Measurements from ENCODE around the gene ATG7.
A peak's percentile ranks its signal among the peaks of the same experiment; 100 is the strongest.

ATG7 gene

DNA sequence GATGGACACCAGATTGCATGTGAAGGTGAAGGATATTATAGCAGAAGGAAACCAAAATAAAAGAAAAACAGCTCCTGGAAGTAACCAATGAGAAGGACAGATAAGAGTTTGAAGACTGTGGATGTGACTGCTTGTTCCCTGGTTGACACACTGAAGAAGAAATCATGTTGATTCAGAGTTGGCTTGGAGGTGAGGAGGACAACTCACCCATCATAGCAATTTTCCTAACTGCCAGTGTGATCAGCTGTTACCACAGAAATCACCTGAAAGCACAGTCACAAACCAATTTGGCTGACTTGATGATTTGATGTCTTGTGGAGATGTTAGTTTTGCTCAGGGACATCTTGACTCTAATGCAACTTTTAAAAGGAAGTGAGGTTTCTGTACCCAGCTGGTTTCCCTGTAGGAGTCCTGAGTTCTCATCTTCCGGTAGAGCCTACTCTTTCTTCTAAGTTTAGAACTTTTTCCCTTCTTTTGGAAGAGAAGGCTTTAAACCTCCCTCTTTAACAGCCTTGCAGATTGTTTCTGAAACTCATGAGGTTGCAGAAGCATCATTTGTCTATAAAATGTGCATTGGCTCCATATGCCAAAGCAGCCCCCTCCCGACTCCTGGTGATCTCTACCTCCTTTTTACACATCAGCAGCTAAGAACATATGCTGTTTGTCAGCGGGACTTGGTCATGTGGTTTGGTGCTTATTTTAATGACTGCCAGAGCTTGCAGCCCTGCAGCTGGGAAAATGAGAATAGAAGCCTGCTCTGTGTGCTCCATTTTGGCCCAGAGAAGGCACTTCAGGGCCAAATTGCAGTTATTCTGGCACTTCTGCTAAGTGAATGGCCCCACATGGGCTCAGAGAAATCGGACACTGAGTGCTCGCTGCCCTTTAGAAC is 10.3 kb downstream of the ATG7 start:
- H3K4me3 ChIP-seq (replicated peaks in 1 of 2; ENCODE audit: low read depth in 2 of 2, low read length in 2 of 2) = no peak overlapping the region
- TF ChIP-seq, protein P1, sequence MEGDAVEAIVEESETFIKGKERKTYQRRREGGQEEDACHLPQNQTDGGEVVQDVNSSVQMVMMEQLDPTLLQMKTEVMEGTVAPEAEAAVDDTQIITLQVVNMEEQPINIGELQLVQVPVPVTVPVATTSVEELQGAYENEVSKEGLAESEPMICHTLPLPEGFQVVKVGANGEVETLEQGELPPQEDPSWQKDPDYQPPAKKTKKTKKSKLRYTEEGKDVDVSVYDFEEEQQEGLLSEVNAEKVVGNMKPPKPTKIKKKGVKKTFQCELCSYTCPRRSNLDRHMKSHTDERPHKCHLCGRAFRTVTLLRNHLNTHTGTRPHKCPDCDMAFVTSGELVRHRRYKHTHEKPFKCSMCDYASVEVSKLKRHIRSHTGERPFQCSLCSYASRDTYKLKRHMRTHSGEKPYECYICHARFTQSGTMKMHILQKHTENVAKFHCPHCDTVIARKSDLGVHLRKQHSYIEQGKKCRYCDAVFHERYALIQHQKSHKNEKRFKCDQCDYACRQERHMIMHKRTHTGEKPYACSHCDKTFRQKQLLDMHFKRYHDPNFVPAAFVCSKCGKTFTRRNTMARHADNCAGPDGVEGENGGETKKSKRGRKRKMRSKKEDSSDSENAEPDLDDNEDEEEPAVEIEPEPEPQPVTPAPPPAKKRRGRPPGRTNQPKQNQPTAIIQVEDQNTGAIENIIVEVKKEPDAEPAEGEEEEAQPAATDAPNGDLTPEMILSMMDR (IDR thresholded peaks at IDR 0.05; ENCODE audit: low read depth, low read length) = no peak
- DNase-seq (ENCODE audit: low read depth in 2 of 2) = peak in 1 of 2 donors; percentile 67

DNA sequence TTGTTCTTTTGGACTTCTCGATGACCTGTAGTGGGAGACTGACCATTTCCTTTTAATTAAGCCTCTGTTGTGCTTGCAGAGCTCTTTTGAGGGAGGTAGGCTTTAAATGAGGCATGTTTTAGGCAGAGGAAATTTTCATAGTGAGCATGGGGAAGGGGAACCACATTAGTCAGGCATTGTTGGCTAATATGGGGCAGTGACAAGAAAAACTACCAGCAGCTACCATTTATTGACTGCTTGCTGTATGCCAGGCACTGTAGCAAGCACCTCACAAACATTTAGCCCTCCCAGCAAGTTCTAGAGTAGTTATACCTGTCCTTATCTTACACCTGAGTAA is 10.9 kb downstream of the ATG7 start:
- TF ChIP-seq, protein P1 (IDR thresholded peaks at IDR 0.05; ENCODE audit: low read depth, low read length) = no peak
- DNase-seq (ENCODE audit: low read depth in 2 of 2) = no peak
- no peak overlapping the region for H3K4me3 ChIP-seq (replicated peaks in 1 of 2; ENCODE audit: low read depth in 2 of 2, low read length in 2 of 2)

DNA sequence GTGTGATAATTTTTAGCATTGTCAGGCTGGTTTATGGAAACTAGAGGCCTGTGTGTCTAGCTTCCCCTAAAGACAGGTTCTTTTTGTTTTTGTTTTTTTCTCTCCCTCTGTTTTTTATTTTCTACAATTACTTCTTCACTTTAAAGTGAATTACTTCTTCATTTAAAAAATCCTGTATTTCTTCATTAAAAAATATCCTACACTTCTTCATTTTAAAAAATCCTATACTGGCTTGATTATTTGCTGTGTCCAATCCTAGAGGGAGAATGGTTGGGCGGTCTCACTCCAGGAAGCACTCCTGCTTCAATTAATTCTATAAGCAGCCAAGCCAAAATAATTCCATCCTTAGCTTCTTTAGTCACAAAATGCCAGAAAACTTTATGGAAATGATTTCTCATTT is 11.8 kb downstream of the ATG7 start:
- TF ChIP-seq, protein P1 (IDR thresholded peaks at IDR 0.05; ENCODE audit: low read depth, low read length) = no peak
- no peak overlapping the region for H3K4me3 ChIP-seq (replicated peaks in 1 of 2; ENCODE audit: low read depth in 2 of 2, low read length in 2 of 2)
- no peak for DNase-seq (ENCODE audit: low read depth in 2 of 2)

DNA sequence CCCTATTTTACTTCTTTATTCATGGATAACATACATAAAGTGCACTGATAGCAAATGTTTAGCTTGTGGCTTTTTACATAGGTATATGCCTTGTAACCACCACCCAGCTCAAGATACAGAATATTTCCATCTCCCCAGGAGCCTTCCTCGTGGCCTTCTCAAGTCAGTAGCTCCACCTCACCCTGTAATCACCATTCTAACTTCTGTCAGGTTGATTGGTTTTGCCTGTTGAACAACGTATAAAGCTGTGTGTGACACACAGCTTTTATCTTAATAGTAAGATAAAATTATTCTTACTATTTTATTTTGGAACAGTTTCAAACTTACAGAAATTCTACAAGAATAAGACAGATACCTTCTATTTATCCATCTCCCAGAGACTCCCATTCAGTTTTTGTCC is 13.3 kb downstream of the ATG7 start:
- no peak overlapping the region for H3K4me3 ChIP-seq (replicated peaks in 1 of 2; ENCODE audit: low read depth in 2 of 2, low read length in 2 of 2)
- peak in 1 of 2 donors; percentile 70 for DNase-seq (ENCODE audit: low read depth in 2 of 2)
- TF ChIP-seq, protein P1 (IDR thresholded peaks at IDR 0.05; ENCODE audit: low read depth, low read length) = no peak

DNA sequence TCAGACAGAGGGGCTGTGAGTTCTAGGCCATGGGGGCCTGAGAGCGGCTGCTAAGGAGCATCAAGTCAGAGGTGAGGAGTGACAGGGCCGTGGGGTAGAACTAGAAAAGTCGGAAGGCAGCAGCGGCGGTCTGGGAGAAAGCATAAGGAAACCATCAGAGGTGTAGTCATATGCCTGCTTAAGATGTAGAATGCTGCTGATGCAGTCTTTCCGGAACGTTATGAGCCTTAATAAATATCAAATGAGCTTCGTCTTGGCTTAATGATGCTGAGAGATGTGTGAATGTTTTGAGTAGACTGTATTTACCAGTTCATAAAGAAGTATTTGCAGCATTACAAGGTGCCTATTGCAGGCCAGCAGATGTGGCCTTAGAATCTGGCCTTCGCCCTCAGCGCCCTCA is 15.2 kb downstream of the ATG7 start:
- no peak for DNase-seq (ENCODE audit: low read depth in 2 of 2)
- TF ChIP-seq, protein P1 (IDR thresholded peaks at IDR 0.05; ENCODE audit: low read depth, low read length) = no peak
- H3K4me3 ChIP-seq (replicated peaks in 1 of 2; ENCODE audit: low read depth in 2 of 2, low read length in 2 of 2) = no peak overlapping the region

DNA sequence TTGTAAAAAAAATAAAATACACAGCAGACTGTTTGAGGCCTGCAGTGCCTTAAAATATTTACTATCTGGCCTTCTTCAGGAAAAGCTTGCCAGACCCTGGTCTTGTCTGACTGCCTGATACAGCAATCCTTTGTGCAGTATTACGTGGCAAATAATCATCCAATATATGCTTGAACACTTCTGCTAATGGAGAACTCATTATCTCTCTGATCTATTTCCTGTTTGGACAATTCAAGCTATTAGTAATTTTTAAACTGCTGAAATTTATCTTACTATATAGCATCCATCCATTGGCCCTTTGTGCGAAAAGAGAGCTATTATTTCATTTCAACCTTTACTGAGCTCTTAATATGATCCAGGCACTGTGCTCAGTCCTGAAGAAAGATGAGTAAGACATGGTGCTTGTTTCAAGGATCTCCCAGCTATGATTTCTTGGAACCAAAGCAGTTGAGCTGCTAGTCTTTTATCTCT is 15.9 kb downstream of the ATG7 start:
- peak; percentile 50 to 70 for DNase-seq (ENCODE audit: low read depth in 2 of 2)
- no peak overlapping the region for H3K4me3 ChIP-seq (replicated peaks in 1 of 2; ENCODE audit: low read depth in 2 of 2, low read length in 2 of 2)
- TF ChIP-seq, protein P1 (IDR thresholded peaks at IDR 0.05; ENCODE audit: low read depth, low read length) = no peak
